Prostate gland (tissue), 2 donors: ENCODE data around the gene BLM. TPM values are rescaled to one million over a fixed set of nuclear protein-coding genes. Genes with fewer than 3 reads are reported as not detected.

Experiments
- DNase-seq: peaks from one replicate; pipeline ENCODE4 v3.0.0-alpha.2; 2019; ENCODE audit warnings: low spot score
- H3K27ac ChIP-seq, 2 donors: fragments of 200-600 bp; sonication (generic); 2 replicates each; pipeline ENCODE4 v1.5.1; 2017 to 2019
- H3K27me3 ChIP-seq: fragments of 200-600 bp; sonication (generic); replicated peaks from 2 replicates; pipeline ENCODE4 v1.5.1; 2019; ENCODE audit not compliant: insufficient read depth
- H3K36me3 ChIP-seq, 2 donors: fragments of 200-600 bp; sonication (generic); 1 replicate in 1 of 2; 2 replicates in 1 of 2; pipeline versions ENCODE4 v1.5.1 to v1.8.1; 2017 to 2019
- H3K4me1 ChIP-seq: fragments of 200-600 bp; sonication (generic); replicated peaks from 2 replicates; pipeline ENCODE4 v1.5.1; 2019
- H3K4me3 ChIP-seq, 2 donors: fragments of 200-600 bp; sonication (generic); 2 replicates each; pipeline ENCODE4 v1.5.1; 2017 to 2019
- H3K9me3 ChIP-seq: fragments of 200-600 bp; sonication (generic); 2 replicates; pipeline ENCODE4 v1.5.1; 2017
- POLR2A ChIP-seq: fragments of 450-650 bp; IDR thresholded peaks from one replicate; pipeline ENCODE4 v1.6.1; 2016; ENCODE audit warnings: antibody characterized with exemption, mild to moderate bottlenecking
- POLR2AphosphoS5 ChIP-seq: sonication (generic); formaldehyde crosslinking; IDR thresholded peaks from one replicate; pipeline ENCODE4 v1.6.1; 2017; ENCODE audit warnings: antibody characterized with exemption
- WGBS: methylation state at CpG from one replicate; pipeline ENCODE4 v1.1.5; 2018; 5-methylcytosine and 5-hydroxymethylcytosine counted together
- intact Hi-C: fragments of 100-400 bp; cut with DNase I; formaldehyde crosslinking; loops from one replicate; pipeline ENCODE4 v1.14.2; 2022
- total RNA-seq, 2 donors: library from RNA; depleted of rRNA; stranded (reverse); fragments of >200 nt; gene quantifications; one replicate each; pipeline ENCODE4 v1.1.0, GENCODE V29; 2016
- TF ChIP-seq, protein P1 (sequence below), 4 experiments: fragments of 200-600 bp in 2 of 4; fragments of 450-650 bp in 2 of 4; sonication (generic) in 2 of 4; IDR thresholded peaks; 1 replicate in 3 of 4; 2 replicates in 1 of 4; pipeline ENCODE4 v1.5.1; 2016 to 2019; ENCODE audit warnings: antibody characterized with exemption in 4 of 4, mild to moderate bottlenecking in 2 of 4, moderate library complexity in 2 of 4

BLM gene
- total RNA-seq, 2 donors from 2014 or later: 1.4 to 4.9 TPM

DNA sequence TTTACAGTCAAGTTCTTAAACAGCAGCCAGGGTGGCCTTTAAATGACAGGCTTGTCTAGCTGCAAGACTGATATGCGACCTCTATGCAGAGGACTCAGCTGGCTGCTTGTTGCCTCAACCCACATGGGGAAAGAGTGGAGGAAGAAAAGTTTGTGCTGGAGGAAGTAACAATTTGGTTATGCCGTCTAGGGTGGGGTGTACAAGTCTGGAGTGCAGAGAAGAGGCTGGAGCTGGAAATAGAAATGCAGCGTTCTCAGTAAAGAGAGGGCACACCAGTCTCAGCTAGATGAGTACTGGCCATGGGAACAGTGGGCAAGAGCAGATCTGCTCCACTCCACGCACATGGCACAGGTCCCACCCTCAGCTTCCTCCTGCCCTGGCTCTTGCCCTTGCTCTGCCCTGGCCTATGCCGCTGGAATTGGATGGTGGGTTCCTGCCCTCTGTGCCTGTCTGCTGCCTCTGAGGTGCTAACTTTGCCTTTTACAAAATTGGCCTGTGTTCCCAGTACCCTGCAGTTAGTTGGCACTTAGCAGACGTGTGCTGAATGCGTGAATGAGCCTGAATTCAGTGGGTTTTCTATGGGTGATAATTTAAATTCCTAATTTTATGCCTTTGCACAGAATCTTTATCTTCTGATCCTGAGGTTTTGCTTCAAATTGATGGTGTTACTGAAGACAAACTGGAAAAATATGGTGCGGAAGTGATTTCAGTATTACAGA lies 91.5 kb downstream of the BLM start:
- TF ChIP-seq, protein P1, sequence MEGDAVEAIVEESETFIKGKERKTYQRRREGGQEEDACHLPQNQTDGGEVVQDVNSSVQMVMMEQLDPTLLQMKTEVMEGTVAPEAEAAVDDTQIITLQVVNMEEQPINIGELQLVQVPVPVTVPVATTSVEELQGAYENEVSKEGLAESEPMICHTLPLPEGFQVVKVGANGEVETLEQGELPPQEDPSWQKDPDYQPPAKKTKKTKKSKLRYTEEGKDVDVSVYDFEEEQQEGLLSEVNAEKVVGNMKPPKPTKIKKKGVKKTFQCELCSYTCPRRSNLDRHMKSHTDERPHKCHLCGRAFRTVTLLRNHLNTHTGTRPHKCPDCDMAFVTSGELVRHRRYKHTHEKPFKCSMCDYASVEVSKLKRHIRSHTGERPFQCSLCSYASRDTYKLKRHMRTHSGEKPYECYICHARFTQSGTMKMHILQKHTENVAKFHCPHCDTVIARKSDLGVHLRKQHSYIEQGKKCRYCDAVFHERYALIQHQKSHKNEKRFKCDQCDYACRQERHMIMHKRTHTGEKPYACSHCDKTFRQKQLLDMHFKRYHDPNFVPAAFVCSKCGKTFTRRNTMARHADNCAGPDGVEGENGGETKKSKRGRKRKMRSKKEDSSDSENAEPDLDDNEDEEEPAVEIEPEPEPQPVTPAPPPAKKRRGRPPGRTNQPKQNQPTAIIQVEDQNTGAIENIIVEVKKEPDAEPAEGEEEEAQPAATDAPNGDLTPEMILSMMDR (IDR thresholded peaks at IDR 0.05): no peak
- TF ChIP-seq POLR2A (no peak), POLR2AphosphoS5 (no peak)
- no peak for DNase-seq
- intact Hi-C loops: no loop called here
- Histone ChIP-seq H3K4me1 (no peaks in the 10 kb centered on the region), H3K27me3 (no peaks in the 10 kb centered on the region), H3K27ac (no peak overlapping the region), H3K4me3 (no peak overlapping the region), H3K9me3 (no peaks in the 10 kb centered on the region), H3K36me3 (no peaks in the 10 kb centered on the region)
- WGBS: 87% methylated on average over 8 of the region's 8 CpGs

DNA sequence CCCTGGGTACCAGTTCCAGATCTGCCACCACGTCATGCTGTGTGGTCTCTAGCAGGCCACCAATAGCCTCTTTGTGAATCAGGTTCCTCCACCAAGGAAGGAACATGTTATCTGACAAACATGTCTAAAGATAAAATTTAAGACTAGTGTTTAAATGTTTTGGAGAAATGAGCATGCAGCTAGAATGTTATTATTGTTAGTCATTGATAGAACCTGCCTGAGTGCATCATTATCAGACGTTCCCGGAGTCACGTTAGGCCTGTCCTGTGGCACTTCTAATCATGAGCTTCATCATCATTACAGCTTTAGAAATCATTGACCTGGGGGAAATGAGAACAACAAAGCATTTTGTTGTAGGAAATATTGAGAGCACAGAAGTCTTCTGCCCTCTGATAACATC lies 92.4 kb downstream of the BLM start:
- intact Hi-C loops: no loop called here
- Histone ChIP-seq H3K4me3 (no peak overlapping the region), H3K27ac (no peak overlapping the region), H3K27me3 (no peaks in the 10 kb centered on the region), H3K36me3 (no peaks in the 10 kb centered on the region), H3K4me1 (no peaks in the 10 kb centered on the region), H3K9me3 (no peaks in the 10 kb centered on the region)
- DNase-seq: no peak
- TF ChIP-seq POLR2A: no peak
- TF ChIP-seq, protein P1 (IDR thresholded peaks at IDR 0.05): no peak
- TF ChIP-seq POLR2AphosphoS5: no peak
- 89% methylated on average over 4 of the region's 4 CpGs for WGBS

DNA sequence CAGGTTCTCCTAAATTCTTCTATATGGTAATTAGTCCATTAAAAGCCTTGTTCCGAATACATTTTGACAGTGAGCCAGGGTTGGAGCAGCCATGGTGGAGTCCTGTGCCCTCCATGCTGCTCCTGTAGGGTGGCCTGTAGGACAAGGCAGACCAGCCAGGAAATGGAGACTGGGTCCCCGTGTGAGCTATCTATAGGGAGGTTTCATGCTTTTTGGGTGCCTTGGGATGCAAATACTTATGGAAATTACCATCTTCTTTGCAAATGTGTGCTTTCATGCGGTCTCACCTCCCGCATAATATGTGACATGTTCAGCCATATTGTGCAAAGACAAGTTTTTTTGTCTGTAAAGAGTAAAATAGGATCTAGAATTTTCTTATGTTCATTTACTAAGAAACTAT lies 93.2 kb downstream of the BLM start:
- Histone ChIP-seq H3K4me3 (no peak overlapping the region), H3K4me1 (no peaks in the 10 kb centered on the region), H3K27me3 (no peaks in the 10 kb centered on the region), H3K36me3 (no peaks in the 10 kb centered on the region), H3K27ac (no peak overlapping the region), H3K9me3 (no peaks in the 10 kb centered on the region)
- intact Hi-C loops: no loop called here
- no peak for DNase-seq
- TF ChIP-seq, protein P1 (IDR thresholded peaks at IDR 0.05): no peak
- no peak for TF ChIP-seq POLR2AphosphoS5
- 98% methylated on average over 4 of the region's 4 CpGs for WGBS

DNA sequence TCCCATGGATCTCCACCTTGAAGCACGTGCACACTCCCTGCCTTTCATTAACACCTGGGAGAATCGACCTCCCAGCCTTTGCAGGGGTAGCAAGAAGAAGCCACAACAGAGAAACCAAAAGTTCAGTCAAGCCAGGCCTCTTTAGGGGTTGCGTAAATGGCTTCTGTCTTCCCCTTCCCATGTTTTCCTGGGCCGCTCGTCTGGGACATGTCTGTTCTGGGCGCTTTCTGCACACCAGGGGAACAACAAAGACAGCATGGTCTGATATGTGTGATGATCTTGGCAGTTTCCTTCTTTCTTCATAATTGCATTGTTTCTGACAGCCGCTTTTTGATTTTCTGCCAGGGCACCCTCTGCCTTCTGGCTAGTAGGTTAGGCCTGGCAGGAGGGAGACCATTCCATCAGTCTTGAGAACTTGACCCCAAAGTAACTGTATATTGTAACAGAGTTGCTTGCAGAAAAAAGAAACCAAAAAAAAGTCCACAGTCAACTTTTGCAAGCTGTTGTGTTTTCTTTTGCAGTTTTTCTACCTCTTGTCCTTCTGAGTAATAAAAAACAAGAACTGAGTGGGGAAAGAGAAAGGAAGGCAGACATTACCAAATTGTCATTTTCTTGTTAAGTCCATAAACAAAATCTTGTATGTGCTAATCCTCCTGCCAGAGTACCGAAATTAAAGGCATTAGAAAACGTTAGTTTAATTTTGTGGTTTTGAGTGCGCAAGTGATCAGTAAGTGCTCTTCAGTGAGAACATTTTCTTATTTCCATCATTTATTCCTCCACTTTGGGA lies 95.2 kb downstream of the BLM start:
- Histone ChIP-seq H3K27me3 (no peaks in the 10 kb centered on the region), H3K9me3 (no peaks in the 10 kb centered on the region), H3K4me3 (no peak overlapping the region), H3K36me3 (no peaks in the 10 kb centered on the region), H3K4me1 (no peaks in the 10 kb centered on the region), H3K27ac (no peak overlapping the region)
- TF ChIP-seq POLR2A: no peak
- TF ChIP-seq, protein P1 (IDR thresholded peaks at IDR 0.05): no peak
- no peak for TF ChIP-seq POLR2AphosphoS5
- 65% methylated on average over 10 of the region's 10 CpGs for whole genome bisulfite sequencing
- intact Hi-C loops: no loop called here
- no peak for DNase-seq

DNA sequence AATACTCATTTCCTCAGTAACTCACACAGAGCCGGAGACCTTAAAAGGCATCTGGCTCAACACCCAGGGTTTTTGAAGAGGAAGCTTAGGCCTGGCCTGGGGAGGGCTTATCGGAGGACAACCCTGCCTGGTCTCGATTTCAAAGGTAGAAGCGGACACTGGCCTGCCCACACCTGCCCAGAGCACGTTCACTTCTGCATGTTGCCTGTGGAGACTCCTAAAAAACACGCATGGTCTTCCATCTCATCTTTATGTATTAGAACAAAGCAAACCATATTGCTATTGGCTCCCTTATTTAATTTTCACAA lies 95.8 kb downstream of the BLM start:
- no peak for DNase-seq
- H3K36me3 ChIP-seq: no peaks in the 10 kb centered on the region
- intact Hi-C loops: no loop called here
- H3K27me3 ChIP-seq: no peaks in the 10 kb centered on the region
- no peaks in the 10 kb centered on the region for H3K9me3 ChIP-seq
- no peak overlapping the region for H3K4me3 ChIP-seq
- WGBS: 64% methylated on average over 6 of the region's 6 CpGs
- H3K4me1 ChIP-seq: no peaks in the 10 kb centered on the region
- TF ChIP-seq POLR2AphosphoS5 (no peak), POLR2A (no peak)
- TF ChIP-seq, protein P1 (IDR thresholded peaks at IDR 0.05): no peak
- H3K27ac ChIP-seq: no peak overlapping the region
